Measurements from ENCODE around the gene GIT2.

GIT2 gene

GRCh38 chr12:109881752-109882151, 114.4 kb downstream of the GIT2 start:
- DNase-seq, result no peak
- in situ Hi-C loops (cut with MboI; ENCODE audit: low pct_unique_long_range_greater_than_20kb, low sequenced_read_pairs), result no loop called here

GRCh38 chr12:109880938-109881337, 115.2 kb downstream of the GIT2 start:
- no peak for DNase-seq
- in situ Hi-C loops (cut with MboI; ENCODE audit: low pct_unique_long_range_greater_than_20kb, low sequenced_read_pairs), result no loop called here

- in situ Hi-C loops (cut with MboI; ENCODE audit: low pct_unique_long_range_greater_than_20kb, low sequenced_read_pairs), result no loop called here
- peak; percentile 82 for DNase-seq
Observed at GRCh38 chr12:109880043-109880931, 115.9 kb downstream of the GIT2 start, which contains the start of gene GLTP. Gene GLTP (minus strand): TSS chr12:109880541. CDS start chr12:109880374, 167 bp downstream.

Measured in KBM-7 (cell line).